ENCODE measurements around the gene MBD3L3.
"Not testable (repeated sequence)": the region's sequence is repeated elsewhere in the genome, so short reads cannot be mapped to it uniquely, and the experiment has no call there.

The MBD3L3 gene

DNA sequence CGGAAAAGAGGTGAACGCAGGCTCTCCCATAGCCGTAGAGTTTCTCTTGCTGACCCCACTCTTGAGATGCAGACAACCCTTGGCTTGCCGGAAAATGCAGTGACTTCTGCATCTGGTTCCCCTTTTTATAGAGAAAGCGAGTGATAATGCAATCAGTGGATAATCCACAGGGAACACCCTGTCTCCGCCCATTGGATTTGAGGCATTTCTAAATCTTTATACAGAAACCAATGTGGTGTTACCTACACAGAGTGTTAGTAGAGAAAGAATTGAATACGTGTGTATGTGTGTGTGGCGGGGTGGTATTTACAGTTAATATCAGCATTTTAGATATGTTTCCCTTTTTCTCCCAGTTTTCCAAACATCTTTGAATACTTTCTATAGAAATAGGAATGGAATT is at the start of gene MBD3L3:
TSS of gene MBD3L3 (minus strand) at position 101 of the 400 bp plus-strand sequence. CDS start at position 30, 71 bp downstream.
- not testable (repeated sequence) for H3K27me3 Mint-ChIP-seq; H3K27ac Mint-ChIP-seq; DNase-seq; H3K9me3 Mint-ChIP-seq; H3K36me3 Mint-ChIP-seq (ENCODE audit: low read depth); H3K4me1 Mint-ChIP-seq (ENCODE audit: low read depth); H3K4me3 Mint-ChIP-seq

DNA sequence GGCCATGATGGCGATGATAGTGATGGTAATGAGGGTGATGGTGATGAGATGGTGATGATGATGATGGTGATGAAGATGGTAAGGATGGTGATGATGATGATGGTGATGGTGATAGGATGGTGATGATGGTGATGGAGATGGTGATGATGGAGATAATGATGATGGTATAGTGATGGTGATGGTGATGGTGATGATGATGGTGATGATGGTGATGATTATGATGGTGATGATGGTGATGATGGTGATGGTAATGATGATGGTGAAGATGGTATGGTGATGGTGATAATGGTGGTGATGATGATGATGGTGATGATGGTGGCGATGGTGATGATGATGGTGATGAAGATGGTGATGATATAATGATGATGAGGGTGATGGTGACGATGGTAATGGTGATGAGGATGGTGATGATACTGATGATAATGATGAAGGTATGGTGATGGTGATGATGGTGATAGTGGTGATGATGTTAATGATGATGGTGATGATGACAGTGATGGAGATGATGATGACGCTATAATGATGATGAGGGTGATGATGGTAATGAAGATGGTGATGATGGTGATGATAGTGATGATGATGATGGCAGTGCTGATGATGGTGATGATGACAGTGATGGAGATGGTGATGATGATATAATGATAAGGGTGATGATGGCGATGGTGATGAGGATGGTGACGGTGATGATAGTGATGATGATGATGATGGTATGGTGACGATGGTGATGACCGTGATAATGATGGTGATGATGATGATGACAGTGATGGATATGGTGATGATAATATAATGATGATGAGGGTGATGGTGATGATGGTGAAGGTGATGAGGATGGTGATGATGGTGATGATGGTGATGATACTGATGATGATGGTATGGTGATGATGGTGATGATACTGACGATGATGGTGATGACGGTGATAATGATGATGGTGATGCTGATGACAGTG is 48.5 kb upstream of the MBD3L3 start:
- Mint-ChIP-seq H3K27me3 (peaks cover 2% of the 10 kb centered on the region), H3K36me3 (ENCODE audit: low read depth) (no peaks in the 10 kb centered on the region), H3K4me1 (ENCODE audit: low read depth) (peaks cover 4% of the 10 kb centered on the region), H3K27ac (no peak overlapping the region), H3K4me3 (no peak overlapping the region), H3K9me3 (no peaks in the 10 kb centered on the region)
- no peak for DNase-seq

DNA sequence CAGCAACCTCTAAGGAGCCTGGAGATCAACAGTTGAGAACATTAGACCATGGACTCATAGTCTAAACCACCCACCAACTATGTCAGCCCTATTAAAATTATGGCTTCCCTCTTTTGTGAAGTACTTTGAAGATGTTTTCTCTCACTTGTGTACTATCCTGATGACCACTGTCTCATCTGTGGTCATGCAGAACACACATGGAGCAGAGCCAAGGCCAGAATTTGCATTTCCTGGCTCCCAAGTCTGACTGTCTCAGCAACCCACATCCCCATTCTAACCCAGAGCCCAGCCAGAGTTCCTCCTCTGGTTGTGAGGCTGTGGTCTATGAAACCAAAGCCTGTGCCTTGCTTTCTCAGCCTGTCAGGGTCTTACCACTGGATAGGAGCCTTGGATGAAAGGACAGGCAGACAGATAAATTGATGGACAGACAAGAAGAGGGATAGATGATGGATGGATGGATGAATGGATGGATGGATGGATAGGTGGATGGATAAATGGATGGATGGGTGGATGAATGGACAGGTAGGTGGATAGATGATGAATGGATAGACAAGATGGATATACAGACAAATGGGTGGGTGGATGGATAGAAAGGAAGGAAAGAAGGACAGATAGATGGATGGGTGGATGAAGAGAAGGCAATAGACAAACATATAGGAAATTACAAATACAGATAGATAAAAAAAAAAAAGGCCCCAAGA is 46.4 kb upstream of the MBD3L3 start:
- no peaks in the 10 kb centered on the region for H3K9me3 Mint-ChIP-seq
- DNase-seq, result no peak
- H3K27ac Mint-ChIP-seq, result no peak overlapping the region
- peaks cover 14% of the 10 kb centered on the region for H3K4me1 Mint-ChIP-seq (ENCODE audit: low read depth)
- no peaks in the 10 kb centered on the region for H3K27me3 Mint-ChIP-seq
- H3K36me3 Mint-ChIP-seq (ENCODE audit: low read depth), result no peaks in the 10 kb centered on the region
- H3K4me3 Mint-ChIP-seq, result no peak overlapping the region

DNA sequence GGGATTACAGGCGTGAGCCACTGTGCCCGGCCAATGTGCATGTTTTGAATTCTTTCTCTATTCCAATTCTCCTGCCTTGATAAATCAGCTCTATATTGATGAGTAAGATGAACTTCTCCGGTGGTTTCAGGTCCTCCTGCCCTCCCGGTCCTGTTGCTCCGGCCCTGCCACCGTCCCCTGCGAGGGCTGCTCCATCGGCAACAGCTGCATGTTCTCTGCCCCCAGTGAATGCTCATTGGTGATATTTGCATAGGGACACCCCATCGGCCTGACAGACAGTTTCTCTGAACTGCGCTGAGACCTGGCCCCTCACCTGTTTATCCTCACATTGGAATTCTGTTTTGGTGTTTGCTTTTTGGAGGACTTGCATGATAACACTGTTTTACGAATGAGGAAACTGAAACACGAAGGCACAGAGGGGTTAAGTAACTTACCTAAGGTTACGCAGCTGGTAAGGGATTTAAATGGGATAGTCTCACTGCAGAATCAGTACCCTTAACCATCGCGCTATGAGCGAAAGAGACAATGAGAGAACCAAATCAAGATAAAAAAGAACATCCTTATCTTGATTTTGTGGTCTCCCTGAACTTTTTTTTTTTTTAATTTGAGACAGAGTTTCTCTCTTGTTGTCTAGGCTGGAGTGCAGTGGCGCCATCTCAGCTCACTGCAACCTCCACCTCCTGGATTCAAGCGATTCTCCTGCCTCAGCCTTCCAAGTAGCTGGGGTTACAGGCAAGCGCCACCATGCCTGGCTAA is 43.2 kb upstream of the MBD3L3 start:
- no peak for DNase-seq
- no peaks in the 10 kb centered on the region for H3K27me3 Mint-ChIP-seq
- H3K4me1 Mint-ChIP-seq (ENCODE audit: low read depth), result peaks cover 30% of the 10 kb centered on the region
- H3K27ac Mint-ChIP-seq, result no peak overlapping the region
- peaks cover 13% of the 10 kb centered on the region for H3K9me3 Mint-ChIP-seq
- H3K36me3 Mint-ChIP-seq (ENCODE audit: low read depth), result peaks cover 11% of the 10 kb centered on the region
- no peak overlapping the region for H3K4me3 Mint-ChIP-seq

GRCh38 chr19:7099597-7099921 is 41.1 kb upstream of the MBD3L3 start:
- Mint-ChIP-seq H3K4me1 (ENCODE audit: low read depth) (peaks cover 30% of the 10 kb centered on the region), H3K27me3 (no peaks in the 10 kb centered on the region), H3K9me3 (peaks cover 26% of the 10 kb centered on the region), H3K27ac (peak overlapping the region; percentile 95), H3K36me3 (ENCODE audit: low read depth) (peaks cover 20% of the 10 kb centered on the region), H3K4me3 (peak overlapping the region; percentile 82)
- no peak for DNase-seq

DNA sequence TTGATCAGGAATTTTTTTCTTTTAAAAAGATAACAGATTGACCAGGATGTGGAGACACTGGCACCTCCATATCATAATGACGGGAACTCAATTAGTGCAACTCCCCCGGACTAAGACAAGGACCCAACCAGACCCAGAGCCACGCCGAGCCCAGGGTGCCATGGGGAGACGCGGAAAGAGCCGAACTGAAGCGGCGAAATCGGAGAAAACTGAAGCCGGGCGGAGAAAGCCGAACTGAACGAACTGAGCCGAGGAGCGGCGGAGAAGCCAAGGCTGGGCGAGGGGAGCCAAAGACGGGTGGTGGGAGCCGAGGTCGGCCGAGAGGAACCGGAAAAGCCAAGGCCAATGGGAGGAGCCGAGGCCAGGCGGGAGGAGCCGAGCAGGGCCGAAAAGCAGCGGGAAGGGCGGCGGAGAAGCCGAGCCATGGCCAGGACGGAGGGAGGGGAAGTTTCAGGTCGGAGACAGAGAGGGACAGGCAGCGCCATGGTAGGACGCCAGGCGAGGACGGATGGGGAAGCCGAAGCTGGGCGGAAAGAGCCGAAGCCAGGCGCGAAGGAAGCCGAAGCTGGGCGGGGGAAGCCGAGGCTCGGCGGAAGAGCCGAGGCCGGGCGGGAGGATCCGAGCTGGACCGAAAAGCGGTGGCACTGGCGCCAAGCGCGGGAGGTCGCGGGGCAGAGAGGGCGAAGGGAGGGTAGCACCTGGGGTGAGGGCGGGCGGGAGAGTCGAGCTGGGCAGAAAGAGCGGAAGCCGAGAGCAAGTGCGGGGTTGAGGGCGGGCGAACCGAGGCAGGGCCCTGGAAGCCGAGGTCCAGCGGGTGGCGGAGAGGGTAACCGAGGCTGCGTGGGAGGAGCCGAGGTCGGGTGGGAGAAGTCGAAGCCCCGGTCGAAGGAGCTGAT is 40.5 kb upstream of the MBD3L3 start:
- peaks cover 26% of the 10 kb centered on the region for H3K9me3 Mint-ChIP-seq
- no peaks in the 10 kb centered on the region for H3K27me3 Mint-ChIP-seq

GRCh38 chr19:7098096-7098495 is 39.6 kb upstream of the MBD3L3 start:
- no peak for DNase-seq
- Mint-ChIP-seq H3K4me1 (ENCODE audit: low read depth) (peaks cover 30% of the 10 kb centered on the region), H3K36me3 (ENCODE audit: low read depth) (peaks cover 26% of the 10 kb centered on the region), H3K9me3 (peaks cover 29% of the 10 kb centered on the region), H3K27ac (no peak overlapping the region), H3K27me3 (no peaks in the 10 kb centered on the region), H3K4me3 (peak overlapping the region; percentile 82)

More for the DNA sequence above, 40.5 kb upstream of the MBD3L3 start:
- peaks cover 30% of the 10 kb centered on the region for H3K4me1 Mint-ChIP-seq (ENCODE audit: low read depth)
- peak overlapping the region; percentile 82 for H3K4me3 Mint-ChIP-seq
- H3K36me3 Mint-ChIP-seq (ENCODE audit: low read depth), result peaks cover 21% of the 10 kb centered on the region
- DNase-seq, result peak; percentile 95
- H3K27ac Mint-ChIP-seq, result peak overlapping the region; percentile 95

- Mint-ChIP-seq H3K27ac (no peak overlapping the region), H3K36me3 (ENCODE audit: low read depth) (peaks cover 80% of the 10 kb centered on the region), H3K9me3 (peaks cover 46% of the 10 kb centered on the region), H3K4me3 (no peak overlapping the region), H3K4me1 (ENCODE audit: low read depth) (peaks cover 7% of the 10 kb centered on the region), H3K27me3 (no peaks in the 10 kb centered on the region)
- no peak for DNase-seq
Observed at GRCh38 chr19:7088999-7089398, 30.5 kb upstream of the MBD3L3 start.

DNA sequence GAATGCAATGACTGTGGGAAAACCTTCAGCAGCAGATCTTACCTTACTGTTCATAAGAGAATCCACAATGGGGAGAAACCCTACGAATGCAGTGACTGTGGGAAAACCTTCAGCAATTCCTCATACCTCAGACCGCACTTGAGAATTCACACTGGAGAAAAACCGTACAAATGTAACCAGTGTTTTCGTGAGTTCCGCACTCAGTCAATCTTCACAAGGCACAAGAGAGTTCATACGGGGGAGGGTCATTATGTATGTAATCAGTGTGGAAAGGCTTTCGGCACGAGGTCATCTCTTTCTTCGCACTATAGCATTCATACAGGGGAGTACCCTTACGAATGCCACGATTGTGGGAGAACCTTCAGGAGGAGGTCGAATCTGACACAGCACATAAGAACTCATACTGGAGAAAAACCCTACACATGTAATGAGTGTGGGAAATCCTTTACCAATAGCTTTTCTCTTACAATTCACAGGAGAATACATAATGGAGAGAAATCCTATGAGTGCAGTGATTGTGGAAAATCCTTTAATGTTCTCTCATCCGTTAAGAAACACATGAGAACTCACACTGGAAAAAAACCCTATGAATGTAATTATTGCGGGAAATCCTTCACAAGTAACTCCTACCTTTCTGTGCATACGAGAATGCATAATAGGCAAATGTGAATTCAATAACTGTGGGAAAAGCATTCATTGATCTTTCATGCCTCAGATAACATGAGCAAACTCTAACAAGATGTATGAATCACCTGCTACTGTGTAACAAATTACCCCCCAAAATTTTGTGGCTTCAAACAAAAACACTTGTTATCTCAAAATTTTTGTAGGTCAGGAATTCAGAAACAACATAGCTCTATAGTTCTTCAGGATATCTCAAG is 24.8 kb upstream of the MBD3L3 start:
- no peak for DNase-seq
- no peak overlapping the region for H3K27ac Mint-ChIP-seq
- H3K9me3 Mint-ChIP-seq, result peaks cover 55% of the 10 kb centered on the region
- peaks cover 94% of the 10 kb centered on the region for H3K36me3 Mint-ChIP-seq (ENCODE audit: low read depth)
- peaks cover 3% of the 10 kb centered on the region for H3K4me1 Mint-ChIP-seq (ENCODE audit: low read depth)
- no peaks in the 10 kb centered on the region for H3K27me3 Mint-ChIP-seq
- H3K4me3 Mint-ChIP-seq, result no peak overlapping the region

GRCh38 chr19:7078008-7078407 is 19.5 kb upstream of the MBD3L3 start:
- H3K4me1 Mint-ChIP-seq (ENCODE audit: low read depth), result peaks cover 3% of the 10 kb centered on the region
- no peak for DNase-seq
- no peak overlapping the region for H3K27ac Mint-ChIP-seq
- no peak overlapping the region for H3K4me3 Mint-ChIP-seq
- peaks cover 99% of the 10 kb centered on the region for H3K36me3 Mint-ChIP-seq (ENCODE audit: low read depth)
- no peaks in the 10 kb centered on the region for H3K27me3 Mint-ChIP-seq
- H3K9me3 Mint-ChIP-seq, result peaks cover 48% of the 10 kb centered on the region

- Mint-ChIP-seq H3K27ac (no peak overlapping the region), H3K36me3 (ENCODE audit: low read depth) (peaks cover 94% of the 10 kb centered on the region), H3K4me1 (ENCODE audit: low read depth) (peaks cover 13% of the 10 kb centered on the region), H3K4me3 (no peak overlapping the region), H3K9me3 (peaks cover 36% of the 10 kb centered on the region), H3K27me3 (no peaks in the 10 kb centered on the region)
- DNase-seq, result no peak
Observed at GRCh38 chr19:7076151-7076550, 17.7 kb upstream of the MBD3L3 start.

DNA sequence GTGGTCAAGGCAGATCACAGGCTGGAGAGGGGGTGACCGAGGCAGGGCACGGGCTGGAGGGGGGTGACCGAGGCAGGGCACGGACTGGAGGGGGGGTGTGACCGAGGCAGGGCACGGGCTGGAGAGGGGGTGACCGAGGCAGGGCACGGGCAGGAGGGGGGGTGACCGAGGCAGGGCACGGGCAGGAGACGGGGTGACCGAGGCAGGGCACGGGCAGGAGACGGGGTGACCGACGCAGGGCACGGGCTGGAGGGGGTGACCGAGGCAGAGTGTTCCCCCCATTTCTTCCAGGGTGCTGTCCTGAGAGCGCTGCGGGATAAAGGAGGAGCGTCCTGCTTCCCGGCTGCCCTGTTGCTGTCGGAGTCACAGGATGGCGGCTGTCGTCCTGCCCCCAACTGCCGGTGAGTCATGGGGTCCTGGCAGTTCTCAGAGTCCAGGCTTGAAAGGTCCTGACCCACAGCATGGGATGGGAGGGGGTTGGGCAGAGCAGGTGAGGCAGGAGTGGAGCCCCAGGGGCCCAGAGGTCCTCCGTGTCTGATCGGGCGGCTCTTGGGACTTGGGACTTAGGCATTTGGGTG is 16.3 kb upstream of the MBD3L3 start:
- Mint-ChIP-seq H3K36me3 (ENCODE audit: low read depth) (peaks cover 94% of the 10 kb centered on the region), H3K27ac (no peak overlapping the region), H3K4me3 (no peak overlapping the region), H3K4me1 (ENCODE audit: low read depth) (peaks cover 24% of the 10 kb centered on the region), H3K9me3 (peaks cover 27% of the 10 kb centered on the region), H3K27me3 (no peaks in the 10 kb centered on the region)
- DNase-seq, result no peak

- Mint-ChIP-seq H3K27ac (no peak overlapping the region), H3K27me3 (no peaks in the 10 kb centered on the region), H3K36me3 (ENCODE audit: low read depth) (peaks cover 79% of the 10 kb centered on the region), H3K4me1 (ENCODE audit: low read depth) (peaks cover 29% of the 10 kb centered on the region), H3K9me3 (peaks cover 10% of the 10 kb centered on the region), H3K4me3 (peak overlapping the region; percentile 19)
- DNase-seq, result no peak
Observed at GRCh38 chr19:7072541-7072940, 14.1 kb upstream of the MBD3L3 start.

Measured in activated T-cell treated with anti-CD3 and anti-CD28 coated beads, Interleukin-2, amount 50 U/mL, for 24 hours (primary cell).